H9 (cell line): ENCODE data around the gene KIAA2012. TPM values are rescaled to one million over a fixed set of nuclear protein-coding genes. Genes with fewer than 3 reads are reported as not detected.

Experiments used
- DNase-seq: peaks from one replicate; pipeline ENCODE4 v3.0.0-alpha.2; 2017
- H2AFZ ChIP-seq: one replicate; pipeline ENCODE4 v1.6.1; 2013; ENCODE audit warnings: mild to moderate bottlenecking, low read length, control low read depth, moderate library complexity
- H2AK5ac ChIP-seq: 2 replicates; pipeline ENCODE4 v1.6.1; 2013; ENCODE audit warnings: low read length, control low read depth, mixed read lengths; ENCODE audit not compliant: insufficient read length
- H2BK120ac ChIP-seq: one replicate; pipeline ENCODE4 v1.6.1; 2013; ENCODE audit warnings: low read depth, mild to moderate bottlenecking, low read length, control low read depth, inconsistent platforms; ENCODE audit not compliant: poor library complexity, severe bottlenecking
- H2BK12ac ChIP-seq: 2 replicates; pipeline ENCODE4 v1.6.1; 2013; ENCODE audit warnings: low read length, control low read depth, mixed read lengths, low read depth; ENCODE audit not compliant: insufficient read length
- H2BK15ac ChIP-seq: 2 replicates; pipeline ENCODE4 v1.6.1; 2013; ENCODE audit warnings: low read depth, low read length, control low read depth
- H2BK20ac ChIP-seq: one replicate; pipeline ENCODE4 v1.6.1; 2013; ENCODE audit warnings: low read depth, mild to moderate bottlenecking, low read length, control low read depth, inconsistent platforms; ENCODE audit not compliant: poor library complexity, severe bottlenecking
- H2BK5ac ChIP-seq: 2 replicates; pipeline ENCODE4 v1.6.1; 2013; ENCODE audit warnings: low read length, control low read depth, mixed read lengths; ENCODE audit not compliant: insufficient read length
- H3K14ac ChIP-seq: 2 replicates; pipeline ENCODE4 v1.6.1; 2013; ENCODE audit warnings: low read length, control low read depth; ENCODE audit not compliant: insufficient read depth
- H3K18ac ChIP-seq: 2 replicates; pipeline ENCODE4 v1.6.1; 2013; ENCODE audit warnings: low read depth, mild to moderate bottlenecking, mixed read lengths, low read length, control low read depth; ENCODE audit not compliant: insufficient read length
- H3K23ac ChIP-seq: 2 replicates; pipeline ENCODE4 v1.6.1; 2013; ENCODE audit warnings: low read length, control low read depth, mixed read lengths, low read depth; ENCODE audit not compliant: insufficient read length
- H3K23me2 ChIP-seq: 2 replicates; pipeline ENCODE4 v1.6.1; 2013; ENCODE audit warnings: low read depth, mild to moderate bottlenecking, mixed read lengths, low read length, control low read depth; ENCODE audit not compliant: insufficient read length, poor library complexity, severe bottlenecking
- H3K27ac ChIP-seq: 2 replicates; pipeline ENCODE4 v1.5.1; 2013; ENCODE audit warnings: low read length, control low read depth, mixed read lengths, low read depth; ENCODE audit not compliant: insufficient read length
- H3K27me3 ChIP-seq: 2 replicates; pipeline ENCODE4 v1.6.1; 2013; ENCODE audit warnings: low read length, control low read depth, inconsistent platforms; ENCODE audit not compliant: insufficient read depth
- H3K4ac ChIP-seq: 2 replicates; pipeline ENCODE4 v1.6.1; 2013; ENCODE audit warnings: low read depth, mild to moderate bottlenecking, control low read depth, inconsistent platforms, low read length, moderate library complexity
- H3K4me1 ChIP-seq: 2 replicates; pipeline ENCODE4 v1.6.1; 2013; ENCODE audit warnings: low read length, control low read depth, inconsistent platforms; ENCODE audit not compliant: insufficient read depth
- H3K4me2 ChIP-seq: 2 replicates; pipeline ENCODE4 v1.6.1; 2013; ENCODE audit warnings: low read length, control low read depth, mixed read lengths; ENCODE audit not compliant: insufficient read length, insufficient read depth
- H3K56ac ChIP-seq: 2 replicates; pipeline ENCODE4 v1.6.1; 2013; ENCODE audit warnings: low read depth, mild to moderate bottlenecking, mixed read lengths, low read length, control low read depth; ENCODE audit not compliant: insufficient read length
- H3K79me1 ChIP-seq: 2 replicates; pipeline ENCODE4 v1.6.1; 2013; ENCODE audit warnings: low read depth, mild to moderate bottlenecking, moderate library complexity, low read length, control low read depth, inconsistent platforms; ENCODE audit not compliant: insufficient read depth, poor library complexity, severe bottlenecking
- H3K79me2 ChIP-seq: 2 replicates; pipeline ENCODE4 v1.6.1; 2013; ENCODE audit warnings: low read length, control low read depth, inconsistent platforms; ENCODE audit not compliant: insufficient read depth
- H3K9ac ChIP-seq: 2 replicates; pipeline ENCODE4 v1.6.1; 2013; ENCODE audit warnings: low read length, control low read depth, mixed read lengths; ENCODE audit not compliant: insufficient read length; ENCODE audit errors: extremely low read depth
- H3K9me3 ChIP-seq: one replicate; pipeline ENCODE4 v1.6.1; 2013; ENCODE audit warnings: low read depth, low read length, inconsistent platforms; ENCODE audit not compliant: control insufficient read depth
- H3T11ph ChIP-seq: one replicate; pipeline ENCODE4 v1.6.1; 2013; ENCODE audit warnings: mild to moderate bottlenecking, low read length, control low read depth, inconsistent platforms
- H4K20me1 ChIP-seq: one replicate; pipeline ENCODE4 v1.6.1; 2013; ENCODE audit not compliant: control insufficient read depth, insufficient read length, insufficient read depth
- H4K5ac ChIP-seq: 2 replicates; pipeline ENCODE4 v1.6.1; 2013; ENCODE audit warnings: low read depth, mild to moderate bottlenecking, mixed read lengths, low read length, control low read depth; ENCODE audit not compliant: insufficient read length
- H4K8ac ChIP-seq: replicated peaks from 2 replicates; pipeline ENCODE4 v1.6.1; 2013; ENCODE audit warnings: low read length, control low read depth, mixed read lengths, low read depth; ENCODE audit not compliant: insufficient read length
- H4K91ac ChIP-seq: 2 replicates; pipeline ENCODE4 v1.6.1; 2013; ENCODE audit warnings: low read depth, mild to moderate bottlenecking, moderate library complexity, mixed read lengths, low read length, control low read depth; ENCODE audit not compliant: insufficient read length
- H3K27ac Mint-ChIP-seq, 3 experiments: 2 replicates in 2 of 3; 3 replicates in 1 of 3; pipeline ENCODE4 v1.8.0; 2020 to 2021; ENCODE audit warnings: mixed read lengths in 3 of 3, mild to moderate bottlenecking in 1 of 3, moderate library complexity in 1 of 3
- H3K27me3 Mint-ChIP-seq: 2 replicates; pipeline ENCODE4 v1.8.0; 2021; ENCODE audit warnings: low read depth, mild to moderate bottlenecking, moderate library complexity, mixed read lengths
- H3K36me3 Mint-ChIP-seq, 3 experiments: 2 replicates in 2 of 3; 3 replicates in 1 of 3; pipeline ENCODE4 v1.8.0; 2020 to 2021; ENCODE audit warnings: low read depth in 3 of 3, mixed read lengths in 3 of 3; ENCODE audit not compliant: insufficient read depth in 1 of 3
- H3K4me1 Mint-ChIP-seq, 2 experiments: 2 replicates each; pipeline ENCODE4 v1.8.0; 2020; ENCODE audit warnings: mixed read lengths in 2 of 2
- H3K4me3 Mint-ChIP-seq, 2 experiments: 2 replicates in 1 of 2; 3 replicates in 1 of 2; pipeline ENCODE4 v1.8.0; 2020 to 2021; ENCODE audit warnings: mild to moderate bottlenecking in 2 of 2, mixed read lengths in 2 of 2, moderate library complexity in 1 of 2
- H3K9me3 Mint-ChIP-seq, 2 experiments: 2 replicates in 1 of 2; 3 replicates in 1 of 2; pipeline ENCODE4 v1.8.0; 2020; ENCODE audit warnings: mild to moderate bottlenecking in 2 of 2, mixed read lengths in 2 of 2, moderate library complexity in 1 of 2
- WGBS: extraction: QIAGEN DNeasy Blood & Tissue Kit; methylation state at CpG from one replicate; pipeline ENCODE4 v1.1.7; 2013; ENCODE audit warnings: missing lambda C conversion rate, low lambda C conversion rate, mixed read lengths; ENCODE audit not compliant: insufficient read length; ENCODE audit errors: extremely low coverage; 5-methylcytosine and 5-hydroxymethylcytosine counted together
- total RNA-seq: library from RNA; stranded (reverse); gene quantifications from 2 replicates; pipeline ENCODE4 v1.2.1, GENCODE V29; 2021
- TF ChIP-seq, protein P1 (sequence below): fragments of 200-600 bp; sonication (generic); conservative IDR thresholded peaks from 3 replicates; pipeline ENCODE4 v1.8.0; 2021; ENCODE audit warnings: antibody characterized with exemption, mild to moderate bottlenecking

The KIAA2012 gene
- total RNA-seq, 1 experiment from 2014 or later = not detected

GRCh38 chr2:202023904-202024266 lies 49.2 kb upstream of the KIAA2012 start:
- peaks cover 6% of the 10 kb centered on the region for H3K27me3 Mint-ChIP-seq
- WGBS = no CpG with 5 or more reads among the region's 8 CpGs
- peak overlapping the region; percentile 65 for H3K27ac ChIP-seq
- no peak overlapping the region for H2BK120ac ChIP-seq
- H2BK5ac ChIP-seq = no peak overlapping the region
- H3K27me3 ChIP-seq = peaks cover 2% of the 10 kb centered on the region; the same call in 1 of the 2 replicates
- no peak overlapping the region for H4K8ac ChIP-seq
- peak overlapping the region; percentile 1 for H2AK5ac ChIP-seq
- no peak overlapping the region for H4K91ac ChIP-seq
- H3K27ac Mint-ChIP-seq = peak overlapping the region; percentile 97 to 98 (median 98)
- peaks cover 18% of the 10 kb centered on the region; the same call in 1 of the 2 replicates for H3K4me1 ChIP-seq
- H3K18ac ChIP-seq = peak overlapping the region; percentile 8
- no peak overlapping the region for H3K4ac ChIP-seq
- H3K9ac ChIP-seq = peak overlapping the region; percentile 5
- no peak overlapping the region for H3K23ac ChIP-seq
- H2BK15ac ChIP-seq = no peak overlapping the region
- no peak overlapping the region for H2AFZ ChIP-seq
- peak overlapping the region; percentile 22; the same call in 1 of the 2 replicates for H3K14ac ChIP-seq
- H3K9me3 Mint-ChIP-seq = no peaks in the 10 kb centered on the region
- no peak overlapping the region for H2BK20ac ChIP-seq
- no peaks in the 10 kb centered on the region for H4K20me1 ChIP-seq
- peak overlapping the region; percentile 16 for H2BK12ac ChIP-seq
- H3K4me1 Mint-ChIP-seq = peaks cover 54 to 60% of the 10 kb centered on the region in 2 experiments
- H3K9me3 ChIP-seq = no peaks in the 10 kb centered on the region
- H3K79me1 ChIP-seq = no peaks in the 10 kb centered on the region
- DNase-seq = peak; percentile 68
- peak overlapping the region; percentile 20 for H3K4me2 ChIP-seq
- H3T11ph ChIP-seq = no peak overlapping the region
- no peak overlapping the region for H4K5ac ChIP-seq
- H3K56ac ChIP-seq = no peak overlapping the region
- TF ChIP-seq, protein P1, sequence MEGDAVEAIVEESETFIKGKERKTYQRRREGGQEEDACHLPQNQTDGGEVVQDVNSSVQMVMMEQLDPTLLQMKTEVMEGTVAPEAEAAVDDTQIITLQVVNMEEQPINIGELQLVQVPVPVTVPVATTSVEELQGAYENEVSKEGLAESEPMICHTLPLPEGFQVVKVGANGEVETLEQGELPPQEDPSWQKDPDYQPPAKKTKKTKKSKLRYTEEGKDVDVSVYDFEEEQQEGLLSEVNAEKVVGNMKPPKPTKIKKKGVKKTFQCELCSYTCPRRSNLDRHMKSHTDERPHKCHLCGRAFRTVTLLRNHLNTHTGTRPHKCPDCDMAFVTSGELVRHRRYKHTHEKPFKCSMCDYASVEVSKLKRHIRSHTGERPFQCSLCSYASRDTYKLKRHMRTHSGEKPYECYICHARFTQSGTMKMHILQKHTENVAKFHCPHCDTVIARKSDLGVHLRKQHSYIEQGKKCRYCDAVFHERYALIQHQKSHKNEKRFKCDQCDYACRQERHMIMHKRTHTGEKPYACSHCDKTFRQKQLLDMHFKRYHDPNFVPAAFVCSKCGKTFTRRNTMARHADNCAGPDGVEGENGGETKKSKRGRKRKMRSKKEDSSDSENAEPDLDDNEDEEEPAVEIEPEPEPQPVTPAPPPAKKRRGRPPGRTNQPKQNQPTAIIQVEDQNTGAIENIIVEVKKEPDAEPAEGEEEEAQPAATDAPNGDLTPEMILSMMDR = no peak
- peak overlapping the region; percentile 3 to 65; a peak in 4 of 5 replicates for H3K4me3 Mint-ChIP-seq
- H3K36me3 Mint-ChIP-seq = no peaks in the 10 kb centered on the region; a peak in 1 of 7 replicates
- H3K23me2 ChIP-seq = no peaks in the 10 kb centered on the region
- no peaks in the 10 kb centered on the region for H3K79me2 ChIP-seq
